NB4 (cell line): Measurements from ENCODE around the gene CLIP4.
A peak's percentile ranks its signal among the peaks of the same experiment; 100 is the strongest.

Experiments used
- DNase-seq: peaks from one replicate; pipeline ENCODE4 v3.0.0; 2010; ENCODE audit warnings: low read depth
- H3K4me3 ChIP-seq: one replicate; pipeline ENCODE4 v1.5.1; 2011; ENCODE audit warnings: mild to moderate bottlenecking, low read depth, low read length, moderate library complexity
- CTCF ChIP-seq: IDR thresholded peaks from one replicate; pipeline ENCODE4 v1.5.1; 2012; ENCODE audit warnings: low read depth, low read length
- MAX ChIP-seq: IDR thresholded peaks from 2 replicates; pipeline ENCODE4 v1.6.1; 2011; ENCODE audit warnings: low read depth, low read length
- MYC ChIP-seq: IDR thresholded peaks from 2 replicates; pipeline ENCODE4 v1.6.1; 2011; ENCODE audit warnings: low read depth, low read length
- POLR2A ChIP-seq: IDR thresholded peaks from 2 replicates; pipeline ENCODE4 v1.6.1; 2011; ENCODE audit warnings: mild to moderate bottlenecking; ENCODE audit not compliant: insufficient read length; ENCODE audit errors: extremely low read depth

CLIP4 gene

GRCh38 chr2:29113891-29114321 is 1.3 kb upstream of the CLIP4 start:
- no peak for TF ChIP-seq MAX
- TF ChIP-seq CTCF, result no peak
- TF ChIP-seq MYC, result no peak
- TF ChIP-seq POLR2A, result no peak
- no peak overlapping the region for H3K4me3 ChIP-seq
- peak; percentile 83 for DNase-seq

GRCh38 chr2:29114586-29114945 is 649 bp upstream of the CLIP4 start:
- peak; percentile 31 for DNase-seq
- H3K4me3 ChIP-seq, result peak overlapping the region; percentile 3
- TF ChIP-seq CTCF (no peak), MYC (no peak), POLR2A (no peak), MAX (no peak)

- peak; percentile 66 for DNase-seq
- TF ChIP-seq MAX (no peak), POLR2A (no peak)
- H3K4me3 ChIP-seq, result peak overlapping the region; percentile 66
Observed at GRCh38 chr2:29115797-29116781, 874 bp downstream of the CLIP4 start.

- H3K4me3 ChIP-seq, result no peak overlapping the region
- no peak for DNase-seq
- no peak for TF ChIP-seq CTCF
- no peak for TF ChIP-seq MYC
- no peak for TF ChIP-seq POLR2A
- TF ChIP-seq MAX, result no peak
Observed at GRCh38 chr2:29117636-29118303, 2.6 kb downstream of the CLIP4 start.

- no peak overlapping the region for H3K4me3 ChIP-seq
- TF ChIP-seq POLR2A, result no peak
- TF ChIP-seq MAX, result no peak
- no peak for TF ChIP-seq CTCF
- TF ChIP-seq MYC, result no peak
- no peak for DNase-seq
Observed at GRCh38 chr2:29119211-29119610, 4.0 kb downstream of the CLIP4 start.

GRCh38 chr2:29120846-29121245 is 5.6 kb downstream of the CLIP4 start:
- no peak for DNase-seq
- H3K4me3 ChIP-seq, result no peak overlapping the region
- no peak for TF ChIP-seq POLR2A
- TF ChIP-seq MAX, result no peak
- TF ChIP-seq MYC, result no peak
- TF ChIP-seq CTCF, result no peak
